Nephron progenitor cell (in vitro differentiated cells): ENCODE measurements around the gene TSPAN4.

Experiments used
- DNase-seq: peaks from one replicate; pipeline ENCODE4 v3.0.0; 2021
- H3K27ac Mint-ChIP-seq: 2 replicates; pipeline ENCODE4 v1.8.0; 2021; ENCODE audit warnings: mild to moderate bottlenecking, moderate library complexity, mixed read lengths
- H3K27me3 Mint-ChIP-seq: 2 replicates; pipeline ENCODE4 v1.8.0; 2021; ENCODE audit warnings: mild to moderate bottlenecking, low read depth, mixed read lengths; ENCODE audit not compliant: poor library complexity
- H3K36me3 Mint-ChIP-seq: 2 replicates; pipeline ENCODE4 v1.8.0; 2021; ENCODE audit warnings: low read depth, mixed read lengths
- H3K4me1 Mint-ChIP-seq: 2 replicates; pipeline ENCODE4 v1.8.0; 2021; ENCODE audit warnings: mixed read lengths
- H3K4me3 Mint-ChIP-seq: 2 replicates; pipeline ENCODE4 v1.8.0; 2021; ENCODE audit warnings: mild to moderate bottlenecking, moderate library complexity, mixed read lengths
- H3K9me3 Mint-ChIP-seq: 2 replicates; pipeline ENCODE4 v1.8.0; 2021; ENCODE audit warnings: mild to moderate bottlenecking, moderate library complexity, mixed read lengths
- TF ChIP-seq, protein P1 (sequence below): fragments of 200-600 bp; sonication (generic); IDR thresholded peaks from 2 replicates; pipeline ENCODE4 v1.5.0; 2021; ENCODE audit warnings: antibody characterized with exemption

Gene TSPAN4

DNA sequence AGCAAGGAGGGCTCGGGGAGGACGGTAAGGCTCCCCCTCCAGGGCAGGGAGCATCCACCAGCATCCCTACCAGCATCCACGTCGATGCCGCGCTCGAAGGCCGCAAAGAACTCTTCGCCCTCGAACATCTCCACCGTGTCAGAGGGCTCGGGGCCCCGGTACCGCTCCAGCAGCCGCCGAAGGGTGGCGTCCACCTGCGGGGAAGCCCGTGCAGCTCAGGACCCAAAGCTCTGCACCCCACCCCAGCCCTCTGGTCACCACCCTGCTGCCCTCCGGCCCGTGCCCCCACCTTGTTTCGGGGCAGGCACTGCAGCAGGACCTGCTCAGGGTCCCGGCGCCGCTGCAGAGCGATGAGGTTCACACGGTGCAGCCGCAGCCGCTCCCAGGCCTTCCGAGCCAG lies 42.2 kb upstream of the TSPAN4 start:
- no peaks in the 10 kb centered on the region for H3K27me3 Mint-ChIP-seq
- H3K27ac Mint-ChIP-seq, result no peak overlapping the region
- no peaks in the 10 kb centered on the region for H3K9me3 Mint-ChIP-seq
- no peak for DNase-seq
- peaks cover 16% of the 10 kb centered on the region for H3K4me1 Mint-ChIP-seq
- H3K4me3 Mint-ChIP-seq, result no peak overlapping the region
- TF ChIP-seq, protein P1, sequence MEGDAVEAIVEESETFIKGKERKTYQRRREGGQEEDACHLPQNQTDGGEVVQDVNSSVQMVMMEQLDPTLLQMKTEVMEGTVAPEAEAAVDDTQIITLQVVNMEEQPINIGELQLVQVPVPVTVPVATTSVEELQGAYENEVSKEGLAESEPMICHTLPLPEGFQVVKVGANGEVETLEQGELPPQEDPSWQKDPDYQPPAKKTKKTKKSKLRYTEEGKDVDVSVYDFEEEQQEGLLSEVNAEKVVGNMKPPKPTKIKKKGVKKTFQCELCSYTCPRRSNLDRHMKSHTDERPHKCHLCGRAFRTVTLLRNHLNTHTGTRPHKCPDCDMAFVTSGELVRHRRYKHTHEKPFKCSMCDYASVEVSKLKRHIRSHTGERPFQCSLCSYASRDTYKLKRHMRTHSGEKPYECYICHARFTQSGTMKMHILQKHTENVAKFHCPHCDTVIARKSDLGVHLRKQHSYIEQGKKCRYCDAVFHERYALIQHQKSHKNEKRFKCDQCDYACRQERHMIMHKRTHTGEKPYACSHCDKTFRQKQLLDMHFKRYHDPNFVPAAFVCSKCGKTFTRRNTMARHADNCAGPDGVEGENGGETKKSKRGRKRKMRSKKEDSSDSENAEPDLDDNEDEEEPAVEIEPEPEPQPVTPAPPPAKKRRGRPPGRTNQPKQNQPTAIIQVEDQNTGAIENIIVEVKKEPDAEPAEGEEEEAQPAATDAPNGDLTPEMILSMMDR, result no peak
- H3K36me3 Mint-ChIP-seq, result no peaks in the 10 kb centered on the region

DNA sequence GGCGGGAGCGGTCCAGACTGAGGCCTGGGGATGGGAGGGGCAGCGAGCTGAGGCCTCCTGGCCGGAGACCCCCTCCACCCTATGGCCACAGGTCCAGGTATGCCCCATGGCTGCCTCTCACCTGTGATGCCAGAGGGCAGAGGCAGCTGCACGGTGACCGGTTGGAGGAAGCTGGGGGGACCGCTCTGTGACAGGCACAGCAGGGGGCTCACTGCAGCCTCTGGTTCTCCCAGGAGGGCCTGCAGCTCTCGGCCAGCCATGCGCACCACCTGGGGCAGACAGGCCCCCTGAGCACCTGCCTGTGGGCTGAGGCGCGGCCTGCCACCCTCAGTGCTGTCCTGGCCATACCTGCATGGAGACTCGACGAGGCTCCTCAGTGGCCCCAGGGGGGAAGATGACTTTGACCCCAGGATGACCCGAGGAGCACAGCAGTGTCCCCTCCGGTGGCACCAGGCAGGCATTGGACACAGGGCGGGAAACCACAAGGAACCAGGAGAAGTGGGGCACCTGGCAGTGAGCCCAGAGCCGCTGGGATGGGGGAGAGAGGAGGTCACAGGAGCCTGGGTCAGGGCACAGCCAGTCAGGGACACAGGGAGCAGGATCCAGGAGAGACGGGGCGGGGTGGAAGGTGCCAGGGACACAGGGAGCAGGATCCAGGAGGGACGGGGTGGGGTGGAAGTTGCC lies 41.4 kb upstream of the TSPAN4 start:
- Mint-ChIP-seq H3K4me3 (no peak overlapping the region), H3K27ac (no peak overlapping the region), H3K4me1 (peaks cover 12% of the 10 kb centered on the region), H3K27me3 (no peaks in the 10 kb centered on the region), H3K9me3 (no peaks in the 10 kb centered on the region), H3K36me3 (no peaks in the 10 kb centered on the region)
- DNase-seq, result no peak
- TF ChIP-seq, protein P1, result no peak

DNA sequence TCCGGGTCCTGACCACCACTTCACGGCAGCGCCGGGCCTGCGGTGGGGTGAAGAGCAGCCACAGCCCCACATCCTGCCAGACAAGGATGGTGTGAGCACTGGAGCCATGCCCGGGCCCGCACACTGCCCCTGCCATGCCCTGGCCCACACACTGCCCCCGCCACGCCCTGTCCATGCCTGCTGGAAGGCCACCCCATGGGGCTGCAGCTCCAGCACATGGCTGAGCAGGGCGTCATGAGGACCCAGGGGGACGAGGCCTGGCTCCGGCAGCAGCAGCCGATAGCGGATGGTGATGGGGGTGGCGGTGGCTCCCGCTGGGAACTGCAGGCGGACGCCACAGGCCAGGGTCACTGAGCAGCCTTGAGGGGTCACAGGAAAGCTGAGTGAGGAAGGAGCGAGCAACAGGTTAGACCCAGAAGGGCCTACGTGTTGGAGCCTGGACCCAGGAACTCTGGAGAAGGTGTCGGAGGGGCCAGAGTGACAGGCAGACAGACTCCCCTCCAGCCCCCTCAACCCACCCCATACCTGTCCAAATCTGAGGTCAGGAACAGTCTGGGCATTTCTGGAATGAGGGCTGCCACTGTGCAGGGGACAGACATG lies 40.5 kb upstream of the TSPAN4 start:
- H3K27me3 Mint-ChIP-seq, result no peaks in the 10 kb centered on the region
- no peaks in the 10 kb centered on the region for H3K36me3 Mint-ChIP-seq

DNA sequence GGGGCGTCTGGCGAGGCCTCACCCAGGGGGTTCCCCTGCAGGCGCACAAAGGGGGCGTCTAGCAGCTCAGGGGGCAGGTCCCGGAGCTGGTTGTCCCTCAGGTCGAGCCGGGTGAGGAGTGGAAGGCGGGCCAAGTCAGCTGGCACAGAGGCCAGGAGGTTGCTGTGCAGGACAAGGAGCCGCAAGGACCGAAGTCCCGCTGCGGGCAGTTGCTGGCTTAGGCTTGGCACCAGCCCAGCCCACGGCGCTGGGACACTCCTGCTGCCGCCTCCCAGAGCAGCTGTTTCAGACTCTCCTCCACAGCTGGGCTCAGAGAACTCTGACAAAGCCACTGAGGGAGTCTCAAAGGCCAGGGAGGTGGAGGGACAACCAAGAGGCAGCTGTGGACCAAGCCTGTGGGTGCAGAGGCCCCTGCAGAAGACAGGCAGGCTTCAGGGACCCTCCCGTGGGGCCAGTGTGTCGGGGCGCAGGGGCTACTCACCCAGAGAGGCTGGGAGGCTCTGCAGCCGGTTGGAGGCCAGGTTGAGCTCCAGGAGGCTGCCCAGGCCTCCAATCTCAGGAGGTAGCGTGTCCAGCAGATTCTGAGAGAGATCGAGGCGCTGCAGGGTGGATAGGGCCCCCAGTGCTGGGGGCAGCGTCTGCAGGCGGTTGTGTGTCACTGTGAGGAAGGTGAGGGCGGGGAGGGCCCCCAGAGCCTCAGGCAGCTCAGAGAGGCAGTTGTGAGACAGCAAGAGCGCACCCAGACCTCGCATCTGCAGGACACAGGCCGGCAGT lies 39.8 kb upstream of the TSPAN4 start:
- TF ChIP-seq, protein P1, result no peak
- Mint-ChIP-seq H3K9me3 (no peaks in the 10 kb centered on the region), H3K27me3 (no peaks in the 10 kb centered on the region), H3K27ac (no peak overlapping the region), H3K4me1 (peaks cover 8% of the 10 kb centered on the region), H3K36me3 (no peaks in the 10 kb centered on the region), H3K4me3 (peak overlapping the region; percentile 58)
- no peak for DNase-seq

More for the DNA sequence above, 40.5 kb upstream of the TSPAN4 start:
- peaks cover 6% of the 10 kb centered on the region for H3K4me1 Mint-ChIP-seq
- no peaks in the 10 kb centered on the region for H3K9me3 Mint-ChIP-seq
- TF ChIP-seq, protein P1, result no peak
- H3K27ac Mint-ChIP-seq, result no peak overlapping the region
- no peak overlapping the region for H3K4me3 Mint-ChIP-seq
- no peak for DNase-seq

DNA sequence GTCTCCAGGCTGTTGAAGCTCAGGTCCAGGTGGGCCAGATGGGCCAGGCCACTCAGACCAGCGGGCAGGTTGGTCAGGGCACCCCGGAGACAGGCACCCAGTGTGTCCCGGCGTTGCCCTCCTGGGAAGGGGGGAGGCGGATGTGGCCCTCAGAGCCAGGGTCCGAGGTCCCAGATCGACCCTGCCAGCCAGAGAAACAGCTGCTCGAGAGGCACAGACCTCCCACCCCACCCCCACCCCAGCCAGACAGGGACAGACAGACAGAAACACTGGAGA lies 39.2 kb upstream of the TSPAN4 start:
- Mint-ChIP-seq H3K4me3 (peak overlapping the region; percentile 78), H3K27ac (no peak overlapping the region), H3K27me3 (no peaks in the 10 kb centered on the region), H3K4me1 (peaks cover 12% of the 10 kb centered on the region), H3K36me3 (no peaks in the 10 kb centered on the region), H3K9me3 (no peaks in the 10 kb centered on the region)
- DNase-seq, result no peak
- TF ChIP-seq, protein P1, result no peak
